Trophoblast cell (in vitro differentiated cells and primary cell): ENCODE data around the gene SULT1A3. TPM values are rescaled to one million over a fixed set of nuclear protein-coding genes. Genes with fewer than 3 reads are reported as not detected.
"Not testable (repeated sequence)": the region's sequence is repeated elsewhere in the genome, so short reads cannot be mapped to it uniquely, and the experiment has no call there.

ENCODE experiments used
- DNase-seq, 2 donors: peaks; one replicate each; pipeline ENCODE4 v3.0.0-alpha.2; 2016
- H2AFZ ChIP-seq: 2 replicates; pipeline ENCODE4 v1.6.1; 2013; ENCODE audit warnings: low read length, moderate library complexity, mild to moderate bottlenecking; ENCODE audit not compliant: insufficient read depth, poor library complexity
- H2AK5ac ChIP-seq: 2 replicates; pipeline ENCODE4 v1.6.1; 2013; ENCODE audit warnings: mild to moderate bottlenecking, low read length
- H2BK120ac ChIP-seq: 2 replicates; pipeline ENCODE4 v1.6.1; 2013; ENCODE audit warnings: low read length, mild to moderate bottlenecking, moderate library complexity; ENCODE audit not compliant: insufficient read depth, poor library complexity
- H2BK12ac ChIP-seq: 2 replicates; pipeline ENCODE4 v1.6.1; 2013; ENCODE audit warnings: mild to moderate bottlenecking, low read length, moderate library complexity
- H2BK5ac ChIP-seq: 2 replicates; pipeline ENCODE4 v1.6.1; 2013; ENCODE audit warnings: low read length, low read depth, moderate library complexity, mild to moderate bottlenecking; ENCODE audit not compliant: poor library complexity
- H3K14ac ChIP-seq: 2 replicates; pipeline ENCODE4 v1.6.1; 2013; ENCODE audit warnings: mild to moderate bottlenecking, low read length
- H3K18ac ChIP-seq: 2 replicates; pipeline ENCODE4 v1.6.1; 2013; ENCODE audit warnings: mild to moderate bottlenecking, low read length
- H3K23ac ChIP-seq: 2 replicates; pipeline ENCODE4 v1.6.1; 2013; ENCODE audit warnings: low read length
- H3K27ac ChIP-seq: 2 replicates; pipeline ENCODE4 v1.5.1; 2013; ENCODE audit warnings: low read depth, mild to moderate bottlenecking, inconsistent platforms, low read length, moderate library complexity
- H3K27me3 ChIP-seq: 2 replicates; pipeline ENCODE4 v1.6.1; 2013; ENCODE audit warnings: inconsistent platforms, mild to moderate bottlenecking, low read length, moderate library complexity; ENCODE audit not compliant: insufficient read depth
- H3K36me3 ChIP-seq, 2 experiments: 1 replicate in 1 of 2; 2 replicates in 1 of 2; pipeline ENCODE4 v1.6.1; 2013; ENCODE audit warnings: low read length in 2 of 2, mild to moderate bottlenecking in 2 of 2, moderate library complexity in 1 of 2; ENCODE audit not compliant: insufficient read depth in 2 of 2, control insufficient read depth in 1 of 2
- H3K4ac ChIP-seq: 2 replicates; pipeline ENCODE4 v1.6.1; 2013; ENCODE audit warnings: low read depth, mild to moderate bottlenecking, low read length, moderate library complexity
- H3K4me1 ChIP-seq, 2 experiments: 1 replicate in 1 of 2; 2 replicates in 1 of 2; pipeline ENCODE4 v1.6.1; 2013; ENCODE audit warnings: low read length in 2 of 2, mild to moderate bottlenecking in 2 of 2, moderate library complexity in 1 of 2; ENCODE audit not compliant: insufficient read depth in 2 of 2, control insufficient read depth in 1 of 2
- H3K4me2 ChIP-seq: 2 replicates; pipeline ENCODE4 v1.6.1; 2013; ENCODE audit warnings: inconsistent platforms, mild to moderate bottlenecking, low read length, moderate library complexity
- H3K4me3 ChIP-seq: 2 replicates; pipeline ENCODE4 v1.5.1; 2013; ENCODE audit warnings: mild to moderate bottlenecking, low read depth, low read length, inconsistent platforms
- H3K79me1 ChIP-seq: one replicate; pipeline ENCODE4 v1.6.1; 2013; ENCODE audit warnings: low read length
- H3K79me2 ChIP-seq: 2 replicates; pipeline ENCODE4 v1.6.1; 2013; ENCODE audit warnings: low read length, mild to moderate bottlenecking; ENCODE audit not compliant: control insufficient read depth, insufficient read depth, poor library complexity
- H3K9ac ChIP-seq: 2 replicates; pipeline ENCODE4 v1.6.1; 2013; ENCODE audit warnings: mild to moderate bottlenecking, low read length
- H3K9me3 ChIP-seq: 2 replicates; pipeline ENCODE4 v1.6.1; 2013; ENCODE audit warnings: low read depth, mild to moderate bottlenecking, control low read depth, inconsistent platforms, low read length; ENCODE audit not compliant: insufficient read depth
- H4K12ac ChIP-seq: 2 replicates; pipeline ENCODE4 v1.6.1; 2013; ENCODE audit warnings: low read depth, mild to moderate bottlenecking, low read length, moderate library complexity
- H4K8ac ChIP-seq: 2 replicates; pipeline ENCODE4 v1.6.1; 2013; ENCODE audit warnings: low read depth, mild to moderate bottlenecking, low read length, moderate library complexity
- H4K91ac ChIP-seq: one replicate; pipeline ENCODE4 v1.6.1; 2013; ENCODE audit warnings: low read depth, mild to moderate bottlenecking, low read length, moderate library complexity
- WGBS: extraction: QIAGEN DNeasy Blood & Tissue Kit; methylation state at CpG from one replicate; pipeline ENCODE4 v1.1.7; 2013; ENCODE audit warnings: missing lambda C conversion rate; ENCODE audit not compliant: insufficient read length, insufficient coverage; ENCODE audit errors: extremely low coverage; 5-methylcytosine and 5-hydroxymethylcytosine counted together
- polyA plus RNA-seq: library from polyadenylated mRNA; stranded (reverse); fragments of 200-250 nt; gene quantifications from 2 replicates; pipeline ENCODE4 v1.2.3, GENCODE V29; 2013

The SULT1A3 gene
- 11.8 and 13.1 TPM in 2 replicates for polyA plus RNA-seq

GRCh38 chr16:30199049-30199448 is at the start of gene SULT1A3:
Gene SULT1A3, plus strand, starts transcription at chr16:30199255. Its CDS starts 1,474 bp downstream, at chr16:30200729.
- H3K9ac ChIP-seq, H3K4me1 ChIP-seq, DNase-seq, H3K79me2 ChIP-seq, H3K18ac ChIP-seq, H3K23ac ChIP-seq, H3K4me2 ChIP-seq, H3K4ac ChIP-seq, H3K79me1 ChIP-seq, H3K9me3 ChIP-seq, H3K36me3 ChIP-seq, H2BK120ac ChIP-seq, H4K12ac ChIP-seq, H3K27me3 ChIP-seq, H2BK12ac ChIP-seq, H3K27ac ChIP-seq, H3K4me3 ChIP-seq, H4K91ac ChIP-seq, H2AK5ac ChIP-seq, H4K8ac ChIP-seq, H2BK5ac ChIP-seq, H3K14ac ChIP-seq, H2AFZ ChIP-seq: not testable (repeated sequence)
- no CpG with 5 or more reads among the region's 3 CpGs for WGBS

DNA sequence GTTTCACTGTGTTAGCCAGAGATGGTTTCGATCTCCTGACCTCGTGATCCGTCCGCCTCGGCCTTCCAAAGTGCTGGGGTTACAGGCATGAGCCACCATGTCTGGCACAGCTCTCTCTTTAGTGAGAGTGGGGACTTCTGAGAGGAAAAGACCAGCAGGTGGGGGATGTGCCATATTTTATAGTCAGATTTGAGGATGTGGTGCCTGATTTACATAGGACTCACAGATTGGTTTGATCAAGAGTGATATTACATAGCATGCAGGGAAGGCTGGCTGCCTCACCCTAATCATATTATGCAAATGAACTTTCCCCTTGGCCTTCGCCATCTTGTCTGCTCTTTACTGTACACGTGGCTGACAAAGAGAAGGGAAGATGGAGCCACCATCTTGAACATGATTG is 48.0 kb upstream of the SULT1A3 start:
- no peaks in the 10 kb centered on the region for H3K79me1 ChIP-seq

DNA sequence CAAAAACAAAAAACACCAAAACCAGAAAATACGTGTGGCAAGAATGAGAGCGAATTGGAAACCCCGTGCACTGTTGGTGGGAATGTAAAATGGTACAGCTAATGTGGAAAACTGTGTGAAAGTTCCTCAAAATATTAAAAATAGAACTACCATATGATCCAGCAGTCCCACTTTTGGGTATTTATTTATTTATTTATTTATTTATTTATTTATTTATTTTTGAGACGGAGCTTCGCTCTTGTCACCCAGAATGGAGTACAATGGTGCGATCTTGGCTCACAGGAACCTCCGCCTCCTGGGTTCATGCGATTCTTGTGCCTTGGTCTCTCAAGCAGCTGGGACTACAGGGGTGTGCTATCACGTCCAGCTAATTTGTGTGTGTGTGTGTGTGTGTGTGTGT is 46.5 kb upstream of the SULT1A3 start:
- Histone ChIP-seq H3K18ac (no peak overlapping the region), H3K4me2 (no peak overlapping the region), H2AFZ (no peak overlapping the region), H2BK120ac (no peak overlapping the region), H3K4me3 (no peak overlapping the region), H3K4ac (no peak overlapping the region), H3K27me3 (no peaks in the 10 kb centered on the region), H3K9me3 (peaks cover 3% of the 10 kb centered on the region), H3K36me3 (no peaks in the 10 kb centered on the region), H2AK5ac (no peak overlapping the region), H3K79me2 (no peaks in the 10 kb centered on the region), H2BK5ac (no peak overlapping the region), H2BK12ac (no peak overlapping the region), H3K14ac (no peak overlapping the region), H3K27ac (no peak overlapping the region), H4K91ac (no peak overlapping the region), H3K79me1 (no peaks in the 10 kb centered on the region), H3K23ac (no peak overlapping the region), H4K12ac (no peak overlapping the region), H3K9ac (no peak overlapping the region), H4K8ac (no peak overlapping the region), H3K4me1 (no peaks in the 10 kb centered on the region)
- no peak for DNase-seq
- WGBS: no CpG with 5 or more reads among the region's 9 CpGs

More for the DNA sequence above, 48.0 kb upstream of the SULT1A3 start:
- H3K9ac ChIP-seq: no peak overlapping the region
- H2AK5ac ChIP-seq: no peak overlapping the region
- no peak overlapping the region for H3K4me3 ChIP-seq
- H4K8ac ChIP-seq: no peak overlapping the region
- H3K36me3 ChIP-seq: no peaks in the 10 kb centered on the region
- no peaks in the 10 kb centered on the region for H3K79me2 ChIP-seq
- no peaks in the 10 kb centered on the region for H3K27me3 ChIP-seq
- H3K27ac ChIP-seq: no peak overlapping the region
- no peak overlapping the region for H4K91ac ChIP-seq
- no peak overlapping the region for H4K12ac ChIP-seq
- WGBS: no CpG with 5 or more reads among the region's 7 CpGs
- no peaks in the 10 kb centered on the region for H3K4me1 ChIP-seq
- H3K18ac ChIP-seq: no peak overlapping the region
- H3K4ac ChIP-seq: no peak overlapping the region
- no peak overlapping the region for H3K4me2 ChIP-seq
- no peak overlapping the region for H2BK5ac ChIP-seq
- H2BK120ac ChIP-seq: no peak overlapping the region
- DNase-seq: no peak
- no peak overlapping the region for H3K14ac ChIP-seq
- H3K23ac ChIP-seq: no peak overlapping the region
- no peak overlapping the region for H2BK12ac ChIP-seq
- H2AFZ ChIP-seq: no peak overlapping the region
- peaks cover 3% of the 10 kb centered on the region for H3K9me3 ChIP-seq

DNA sequence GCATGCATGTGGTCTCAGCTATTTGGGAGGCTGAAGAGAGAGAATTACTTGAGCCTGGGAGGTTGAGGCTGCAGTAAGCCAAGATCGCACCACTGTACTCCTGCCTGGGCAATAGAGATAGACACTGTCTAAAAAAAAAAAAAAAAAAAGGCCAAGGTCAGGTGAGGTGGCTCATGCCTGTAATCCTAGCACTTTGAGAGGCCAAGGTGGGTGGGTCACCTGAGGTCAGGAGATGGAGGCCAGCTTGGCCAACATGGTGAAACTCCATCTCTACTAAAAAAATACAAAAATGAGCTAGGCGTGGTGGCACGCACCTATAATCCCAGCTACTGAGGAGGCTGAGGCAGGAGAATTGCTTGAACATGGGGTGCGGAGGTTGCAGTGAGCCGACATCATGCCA is 43.9 kb upstream of the SULT1A3 start:
- no peak overlapping the region for H4K12ac ChIP-seq
- H3K23ac ChIP-seq: no peak overlapping the region
- H2BK120ac ChIP-seq: no peak overlapping the region
- no peaks in the 10 kb centered on the region for H3K27me3 ChIP-seq
- no peak overlapping the region for H2AFZ ChIP-seq
- H3K14ac ChIP-seq: no peak overlapping the region
- H3K4ac ChIP-seq: no peak overlapping the region
- no peak overlapping the region for H4K91ac ChIP-seq
- H2BK12ac ChIP-seq: no peak overlapping the region
- H3K4me3 ChIP-seq: no peak overlapping the region
- H3K9ac ChIP-seq: no peak overlapping the region
- no peak overlapping the region for H3K18ac ChIP-seq
- no peaks in the 10 kb centered on the region for H3K79me1 ChIP-seq
- no CpG with 5 or more reads among the region's 5 CpGs for WGBS
- no peak overlapping the region for H3K4me2 ChIP-seq
- H2AK5ac ChIP-seq: no peak overlapping the region
- no peaks in the 10 kb centered on the region for H3K36me3 ChIP-seq
- H4K8ac ChIP-seq: no peak overlapping the region
- H2BK5ac ChIP-seq: no peak overlapping the region
- no peaks in the 10 kb centered on the region for H3K9me3 ChIP-seq
- no peak for DNase-seq
- H3K79me2 ChIP-seq: no peaks in the 10 kb centered on the region
- H3K4me1 ChIP-seq: no peaks in the 10 kb centered on the region
- no peak overlapping the region for H3K27ac ChIP-seq
